ENCODE results near the gene CEP128. TPM values are rescaled to one million over a fixed set of nuclear protein-coding genes. Genes with fewer than 3 reads are reported as not detected.

CEP128 gene
- total RNA-seq, 1 experiment from 2014 or later = 12.0 TPM

DNA sequence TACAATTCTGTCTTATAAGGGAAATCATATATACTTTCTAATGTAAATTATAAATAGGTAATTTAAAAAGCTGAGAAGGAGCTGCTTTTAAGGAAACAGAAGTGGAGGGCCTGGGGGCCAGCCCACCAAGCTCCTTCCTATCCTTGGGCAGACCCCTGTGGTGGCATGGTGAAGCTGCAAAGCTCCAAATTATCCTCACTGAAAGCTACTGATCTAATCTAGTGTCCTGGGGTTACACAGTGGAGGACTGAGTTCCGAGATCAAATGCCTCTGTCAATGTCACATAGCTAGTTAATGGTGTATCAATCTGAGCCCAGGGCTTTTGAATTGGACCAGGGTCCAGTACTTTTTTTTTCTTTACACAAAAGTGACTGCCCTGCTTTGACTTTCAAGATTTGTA is 355.4 kb downstream of the CEP128 start:
- Mint-ChIP-seq H3K4me1 (no peaks in the 10 kb centered on the region), H3K36me3 (no peaks in the 10 kb centered on the region), H3K9me3 (peaks cover 7% of the 10 kb centered on the region), H3K27me3 (ENCODE audit: low read depth) (no peaks in the 10 kb centered on the region; the same call in 1 of the 2 replicates), H3K4me3 (no peak overlapping the region), H3K27ac (no peak overlapping the region)
- POLR2A ChIA-PET = no interaction called here
- TF ChIP-seq, protein P1, sequence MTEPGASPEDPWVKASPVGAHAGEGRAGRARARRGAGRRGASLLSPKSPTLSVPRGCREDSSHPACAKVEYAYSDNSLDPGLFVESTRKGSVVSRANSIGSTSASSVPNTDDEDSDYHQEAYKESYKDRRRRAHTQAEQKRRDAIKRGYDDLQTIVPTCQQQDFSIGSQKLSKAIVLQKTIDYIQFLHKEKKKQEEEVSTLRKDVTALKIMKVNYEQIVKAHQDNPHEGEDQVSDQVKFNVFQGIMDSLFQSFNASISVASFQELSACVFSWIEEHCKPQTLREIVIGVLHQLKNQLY (CRISPR knock-in tag; IDR thresholded peaks at IDR 0.05) = no peak
- TF ChIP-seq IRF1 (CRISPR knock-in tag; IDR thresholded peaks at IDR 0.05) (no peak), ELF4 (CRISPR knock-in tag; IDR thresholded peaks at IDR 0.05; ENCODE audit: low read depth) (no peak), JAZF1 (CRISPR knock-in tag; IDR thresholded peaks at IDR 0.05) (no peak), ZNF121 (CRISPR knock-in tag; IDR thresholded peaks at IDR 0.05) (no peak), ZNF425 (CRISPR knock-in tag; conservative IDR thresholded peaks at IDR 0.05) (no peak), NR1H2 (CRISPR knock-in tag; IDR thresholded peaks at IDR 0.05) (no peak), NFYB (CRISPR knock-in tag; conservative IDR thresholded peaks at IDR 0.05; ENCODE audit: low read depth) (no peak), NFE2L1 (CRISPR knock-in tag; IDR thresholded peaks at IDR 0.05) (no peak), MYBL2 (CRISPR knock-in tag; IDR thresholded peaks at IDR 0.05) (no peak), ESRRA (CRISPR knock-in tag; IDR thresholded peaks at IDR 0.05; ENCODE audit: borderline replicate concordance) (no peak), RORB (CRISPR knock-in tag; IDR thresholded peaks at IDR 0.05) (no peak)
- TF ChIP-seq, protein P2, sequence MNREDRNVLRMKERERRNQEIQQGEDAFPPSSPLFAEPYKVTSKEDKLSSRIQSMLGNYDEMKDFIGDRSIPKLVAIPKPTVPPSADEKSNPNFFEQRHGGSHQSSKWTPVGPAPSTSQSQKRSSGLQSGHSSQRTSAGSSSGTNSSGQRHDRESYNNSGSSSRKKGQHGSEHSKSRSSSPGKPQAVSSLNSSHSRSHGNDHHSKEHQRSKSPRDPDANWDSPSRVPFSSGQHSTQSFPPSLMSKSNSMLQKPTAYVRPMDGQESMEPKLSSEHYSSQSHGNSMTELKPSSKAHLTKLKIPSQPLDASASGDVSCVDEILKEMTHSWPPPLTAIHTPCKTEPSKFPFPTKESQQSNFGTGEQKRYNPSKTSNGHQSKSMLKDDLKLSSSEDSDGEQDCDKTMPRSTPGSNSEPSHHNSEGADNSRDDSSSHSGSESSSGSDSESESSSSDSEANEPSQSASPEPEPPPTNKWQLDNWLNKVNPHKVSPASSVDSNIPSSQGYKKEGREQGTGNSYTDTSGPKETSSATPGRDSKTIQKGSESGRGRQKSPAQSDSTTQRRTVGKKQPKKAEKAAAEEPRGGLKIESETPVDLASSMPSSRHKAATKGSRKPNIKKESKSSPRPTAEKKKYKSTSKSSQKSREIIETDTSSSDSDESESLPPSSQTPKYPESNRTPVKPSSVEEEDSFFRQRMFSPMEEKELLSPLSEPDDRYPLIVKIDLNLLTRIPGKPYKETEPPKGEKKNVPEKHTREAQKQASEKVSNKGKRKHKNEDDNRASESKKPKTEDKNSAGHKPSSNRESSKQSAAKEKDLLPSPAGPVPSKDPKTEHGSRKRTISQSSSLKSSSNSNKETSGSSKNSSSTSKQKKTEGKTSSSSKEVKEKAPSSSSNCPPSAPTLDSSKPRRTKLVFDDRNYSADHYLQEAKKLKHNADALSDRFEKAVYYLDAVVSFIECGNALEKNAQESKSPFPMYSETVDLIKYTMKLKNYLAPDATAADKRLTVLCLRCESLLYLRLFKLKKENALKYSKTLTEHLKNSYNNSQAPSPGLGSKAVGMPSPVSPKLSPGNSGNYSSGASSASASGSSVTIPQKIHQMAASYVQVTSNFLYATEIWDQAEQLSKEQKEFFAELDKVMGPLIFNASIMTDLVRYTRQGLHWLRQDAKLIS (CRISPR knock-in tag; IDR thresholded peaks at IDR 0.05; ENCODE audit: borderline replicate concordance) = no peak
- peak; percentile 41; the same call in 1 of the 2 replicates for ATAC-seq
- CTCF ChIA-PET = interaction anchor here (0.9 to 2.1 kb wide), 6 partner anchors 11 to 530 kb away, joined by 3 to 6 read pairs (median 4); no protein-coding TSS in a partner anchor
- DNase-seq (ENCODE audit: low spot score) = no peak

DNA sequence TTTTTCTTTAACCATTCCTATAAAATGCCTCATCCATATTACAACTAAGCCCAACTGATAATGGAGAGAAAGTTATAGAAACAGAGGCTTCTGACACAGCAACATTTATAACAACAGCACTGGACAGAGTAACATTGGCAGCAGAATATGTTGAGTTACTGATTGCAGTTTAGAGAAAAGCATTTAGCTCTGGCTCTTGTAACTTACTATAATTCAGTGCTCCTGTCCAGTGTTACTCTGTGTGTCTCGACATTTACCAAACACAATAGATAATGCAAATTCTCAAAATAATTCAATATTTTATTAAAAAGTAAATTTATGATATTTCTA is 356.1 kb downstream of the CEP128 start:
- CTCF ChIA-PET = interaction anchor here (2.1 kb wide), 1 partner anchor 16 kb away, joined by 6 read pairs; no protein-coding TSS in a partner anchor
- H3K27me3 Mint-ChIP-seq (ENCODE audit: low read depth) = no peaks in the 10 kb centered on the region; the same call in 1 of the 2 replicates
- no peak overlapping the region for H3K27ac Mint-ChIP-seq
- H3K4me3 Mint-ChIP-seq = no peak overlapping the region
- no peaks in the 10 kb centered on the region for H3K4me1 Mint-ChIP-seq
- POLR2A ChIA-PET = no interaction called here
- ATAC-seq = no peak
- peaks cover 6% of the 10 kb centered on the region for H3K9me3 Mint-ChIP-seq
- no peaks in the 10 kb centered on the region for H3K36me3 Mint-ChIP-seq
- DNase-seq (ENCODE audit: low spot score) = no peak
- TF ChIP-seq NR2C2 (CRISPR knock-in tag; IDR thresholded peaks at IDR 0.05) = no peak
- no peak for TF ChIP-seq ZBTB43 (CRISPR knock-in tag; IDR thresholded peaks at IDR 0.05)
- no peak for TF ChIP-seq NFATC4 (CRISPR knock-in tag; IDR thresholded peaks at IDR 0.05)
- no peak for TF ChIP-seq E2F5 (CRISPR knock-in tag; IDR thresholded peaks at IDR 0.05)
- TF ChIP-seq ATF1 (CRISPR knock-in tag; IDR thresholded peaks at IDR 0.05) = no peak
- no peak for TF ChIP-seq CREM (CRISPR knock-in tag; IDR thresholded peaks at IDR 0.05)
- TF ChIP-seq, protein P3, sequence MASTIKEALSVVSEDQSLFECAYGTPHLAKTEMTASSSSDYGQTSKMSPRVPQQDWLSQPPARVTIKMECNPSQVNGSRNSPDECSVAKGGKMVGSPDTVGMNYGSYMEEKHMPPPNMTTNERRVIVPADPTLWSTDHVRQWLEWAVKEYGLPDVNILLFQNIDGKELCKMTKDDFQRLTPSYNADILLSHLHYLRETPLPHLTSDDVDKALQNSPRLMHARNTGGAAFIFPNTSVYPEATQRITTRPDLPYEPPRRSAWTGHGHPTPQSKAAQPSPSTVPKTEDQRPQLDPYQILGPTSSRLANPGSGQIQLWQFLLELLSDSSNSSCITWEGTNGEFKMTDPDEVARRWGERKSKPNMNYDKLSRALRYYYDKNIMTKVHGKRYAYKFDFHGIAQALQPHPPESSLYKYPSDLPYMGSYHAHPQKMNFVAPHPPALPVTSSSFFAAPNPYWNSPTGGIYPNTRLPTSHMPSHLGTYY (CRISPR knock-in tag; IDR thresholded peaks at IDR 0.05) = no peak
- TF ChIP-seq E2F4 (CRISPR knock-in tag; IDR thresholded peaks at IDR 0.05; ENCODE audit: borderline replicate concordance, low read depth) = no peak
- TF ChIP-seq ELF4 (CRISPR knock-in tag; IDR thresholded peaks at IDR 0.05; ENCODE audit: low read depth) = no peak
- no peak for TF ChIP-seq EMX1 (CRISPR knock-in tag; IDR thresholded peaks at IDR 0.05)
- TF ChIP-seq NR3C1 (CRISPR knock-in tag; conservative IDR thresholded peaks at IDR 0.05; ENCODE audit: low read depth) = no peak

Measured in WTC11 (cell line).